HG02623 (cell line): ENCODE results near the gene COQ4.

Experiments
- ATAC-seq: cut with Tn5 transposase; IDR thresholded peaks from one replicate; pipeline ENCODE4 v1.9.1; 2021; ENCODE audit warnings: moderate library complexity; ENCODE audit not compliant: unreplicated experiment

Gene COQ4

DNA sequence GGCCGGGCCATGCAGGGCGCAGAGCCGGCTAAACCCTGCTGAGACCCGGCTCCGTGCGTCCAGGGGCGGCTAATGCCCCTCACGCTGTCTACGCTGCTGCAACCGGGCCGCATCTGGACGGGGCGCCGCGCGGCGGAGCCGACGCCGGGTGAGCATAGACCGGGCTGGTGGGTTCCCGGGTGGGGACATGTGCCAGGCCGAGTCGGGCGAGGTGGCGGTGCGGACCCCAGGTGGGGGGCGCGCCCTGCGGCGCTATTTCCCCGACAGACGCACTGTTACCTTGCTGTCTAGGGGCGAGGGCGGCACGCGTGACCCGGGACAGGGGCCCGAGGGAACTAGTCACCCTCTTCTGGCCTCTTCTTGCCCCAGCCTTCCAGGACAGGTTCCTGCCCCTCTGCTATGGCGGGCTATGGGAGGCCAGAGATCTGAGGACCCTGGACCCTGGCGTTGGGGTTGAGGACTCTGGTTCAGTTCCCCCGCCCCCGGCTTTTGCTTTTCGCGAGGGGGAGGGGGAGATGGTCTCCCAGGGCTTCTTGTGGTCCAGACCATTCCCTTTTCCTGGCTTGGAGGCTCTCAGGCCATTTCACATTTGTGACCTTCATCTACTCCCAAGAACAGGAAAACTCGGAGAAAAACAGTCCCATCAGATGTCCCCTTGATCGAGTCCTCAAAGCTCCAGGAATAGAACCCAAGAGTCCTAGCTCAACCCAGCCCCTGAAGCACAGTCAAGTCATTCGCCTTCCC lies 18.2 kb downstream of the COQ4 start:
- no peak for ATAC-seq

DNA sequence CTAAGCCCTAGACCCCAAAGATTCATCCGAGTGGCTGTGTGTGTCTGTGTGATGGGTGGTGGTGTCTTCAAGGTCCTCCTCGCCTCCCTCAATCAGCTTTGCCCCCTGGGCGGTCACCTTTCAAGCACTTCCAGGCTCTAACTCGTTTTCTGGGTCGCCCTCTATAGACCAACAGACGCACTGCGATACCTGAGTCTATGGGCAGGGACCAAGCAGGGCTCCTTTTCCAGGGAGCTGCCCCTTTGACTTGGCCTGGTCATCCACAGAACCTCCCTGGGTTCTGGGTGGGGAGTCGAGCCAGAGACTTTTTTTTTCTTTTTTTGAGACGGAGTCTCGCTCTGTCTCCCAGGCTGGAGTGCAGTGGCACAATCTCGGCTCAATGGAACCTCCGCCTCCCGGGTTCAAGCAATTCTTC lies 18.8 kb downstream of the COQ4 start:
- no peak for ATAC-seq

DNA sequence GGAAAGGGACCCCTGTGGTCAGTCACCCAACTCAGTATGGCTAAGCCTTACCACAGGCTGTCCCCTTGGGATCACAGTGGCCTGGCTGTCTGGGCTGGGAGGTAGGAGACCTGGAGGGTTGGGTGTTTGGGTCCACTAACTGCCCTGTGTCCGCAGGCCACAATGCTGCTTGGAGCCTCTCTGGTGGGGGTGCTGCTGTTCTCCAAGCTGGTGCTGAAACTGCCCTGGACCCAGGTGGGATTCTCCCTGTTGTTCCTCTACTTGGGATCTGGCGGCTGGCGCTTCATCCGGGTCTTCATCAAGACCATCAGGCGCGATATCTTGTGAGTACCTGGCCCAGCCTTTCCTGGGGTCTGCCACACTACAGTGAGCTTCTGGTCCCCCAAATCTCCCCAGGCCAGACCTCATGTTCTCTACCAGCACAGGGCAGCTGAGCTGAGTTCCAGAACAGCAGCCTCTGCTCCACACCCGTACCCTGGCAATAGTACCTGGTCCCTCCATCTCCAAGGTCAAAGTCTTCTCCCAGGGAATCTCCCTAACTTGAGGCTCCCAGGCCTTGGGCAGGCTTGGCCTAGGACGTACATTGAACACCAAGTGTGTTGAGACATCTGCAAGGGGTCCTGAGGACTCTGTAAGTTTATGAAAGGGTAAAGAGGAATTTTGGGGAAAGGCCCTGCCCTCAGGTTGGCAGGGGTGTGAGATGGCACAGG lies 20.5 kb downstream of the COQ4 start:
- no peak for ATAC-seq

DNA sequence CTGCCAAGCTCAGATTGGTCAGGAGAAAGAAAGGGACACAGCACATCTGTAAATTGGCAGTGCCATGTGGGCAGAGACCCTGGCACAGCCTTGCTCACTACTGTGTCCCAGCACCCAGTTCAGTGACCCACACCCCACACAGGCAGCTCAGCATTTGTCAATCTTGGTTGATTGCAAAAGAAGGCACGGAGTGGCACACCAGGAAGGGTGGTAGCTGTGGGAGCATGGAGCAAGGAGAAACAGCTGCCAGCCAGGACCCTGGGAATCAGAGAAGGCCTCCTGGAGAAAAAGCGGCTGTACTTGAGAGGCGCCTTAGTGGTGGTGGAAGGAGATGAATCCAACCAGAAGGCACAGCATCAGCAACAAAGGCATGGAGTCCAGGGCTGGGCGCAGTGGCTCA lies 21.2 kb downstream of the COQ4 start:
- ATAC-seq, result no peak

DNA sequence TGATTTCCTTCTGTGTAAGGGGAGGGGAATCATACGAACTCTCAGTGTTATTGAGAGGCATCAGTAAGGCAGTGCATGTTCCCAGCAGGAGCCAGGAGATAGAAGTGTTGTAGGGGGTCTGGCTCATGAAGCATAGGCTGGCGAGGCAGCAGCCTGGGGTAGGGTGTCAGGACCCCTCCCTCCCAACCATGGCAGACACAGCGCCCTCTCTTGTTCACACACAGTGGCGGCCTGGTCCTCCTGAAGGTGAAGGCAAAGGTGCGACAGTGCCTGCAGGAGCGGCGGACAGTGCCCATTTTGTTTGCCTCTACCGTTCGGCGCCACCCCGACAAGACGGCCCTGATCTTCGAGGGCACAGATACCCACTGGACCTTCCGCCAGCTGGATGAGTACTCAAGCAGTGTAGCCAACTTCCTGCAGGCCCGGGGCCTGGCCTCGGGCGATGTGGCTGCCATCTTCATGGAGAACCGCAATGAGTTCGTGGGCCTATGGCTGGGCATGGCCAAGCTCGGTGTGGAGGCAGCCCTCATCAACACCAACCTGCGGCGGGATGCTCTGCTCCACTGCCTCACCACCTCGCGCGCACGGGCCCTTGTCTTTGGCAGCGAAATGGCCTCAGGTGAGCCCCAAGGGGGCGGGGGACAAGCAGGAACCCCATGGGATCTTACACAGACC lies 22.4 kb downstream of the COQ4 start:
- no peak for ATAC-seq

DNA sequence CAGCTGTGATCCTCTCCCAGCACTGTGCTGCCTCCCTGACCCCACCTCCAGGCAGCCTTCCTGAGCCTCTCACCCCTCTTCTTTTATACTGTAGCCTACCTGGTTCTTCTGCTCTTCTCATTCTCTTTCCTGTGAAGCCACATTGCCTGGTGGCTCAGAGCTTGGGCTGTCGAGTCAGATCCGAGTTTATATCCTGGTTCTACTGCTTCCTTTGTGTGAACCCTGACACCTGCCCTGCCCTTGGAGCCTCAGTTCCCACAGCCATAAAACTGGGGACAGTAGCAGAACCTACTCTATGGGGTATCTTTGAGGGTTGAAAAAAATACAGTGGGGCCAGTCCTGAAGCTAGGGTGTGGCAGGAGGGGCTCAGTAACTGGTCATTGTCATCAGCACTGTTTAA lies 26.5 kb downstream of the COQ4 start:
- ATAC-seq, result no peak

DNA sequence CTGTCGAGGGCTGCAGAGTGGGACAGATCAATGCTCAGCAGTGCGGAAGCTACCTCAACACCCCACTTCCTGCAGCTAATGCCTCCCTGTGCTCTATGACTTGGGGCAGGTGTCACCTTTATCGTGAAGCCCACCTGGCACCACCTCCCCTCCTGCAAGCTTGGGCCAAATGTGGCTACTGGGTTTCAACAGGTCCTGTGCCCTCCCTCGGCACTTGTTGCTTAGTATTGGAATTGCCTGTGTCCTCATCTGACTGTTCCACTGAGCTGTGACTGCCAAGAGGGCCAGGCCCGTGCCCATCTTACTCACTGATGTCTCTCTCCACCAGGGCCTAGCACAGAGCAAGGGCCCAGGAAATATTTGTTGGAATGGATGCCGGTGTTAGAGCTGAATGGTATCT lies 27.1 kb downstream of the COQ4 start:
- no peak for ATAC-seq

DNA sequence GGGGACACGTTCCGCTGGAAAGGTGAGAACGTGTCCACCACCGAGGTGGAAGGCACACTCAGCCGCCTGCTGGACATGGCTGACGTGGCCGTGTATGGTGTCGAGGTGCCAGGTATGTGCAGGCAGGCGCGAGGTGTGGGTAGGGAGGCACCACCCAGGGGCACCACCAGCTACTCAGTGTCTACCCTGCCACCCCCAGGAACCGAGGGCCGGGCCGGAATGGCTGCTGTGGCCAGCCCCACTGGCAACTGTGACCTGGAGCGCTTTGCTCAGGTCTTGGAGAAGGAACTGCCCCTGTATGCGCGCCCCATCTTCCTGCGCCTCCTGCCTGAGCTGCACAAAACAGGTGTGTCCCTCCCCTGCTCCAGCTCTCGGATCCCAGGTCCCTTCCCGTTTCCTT lies 32.8 kb downstream of the COQ4 start:
- ATAC-seq, result no peak

DNA sequence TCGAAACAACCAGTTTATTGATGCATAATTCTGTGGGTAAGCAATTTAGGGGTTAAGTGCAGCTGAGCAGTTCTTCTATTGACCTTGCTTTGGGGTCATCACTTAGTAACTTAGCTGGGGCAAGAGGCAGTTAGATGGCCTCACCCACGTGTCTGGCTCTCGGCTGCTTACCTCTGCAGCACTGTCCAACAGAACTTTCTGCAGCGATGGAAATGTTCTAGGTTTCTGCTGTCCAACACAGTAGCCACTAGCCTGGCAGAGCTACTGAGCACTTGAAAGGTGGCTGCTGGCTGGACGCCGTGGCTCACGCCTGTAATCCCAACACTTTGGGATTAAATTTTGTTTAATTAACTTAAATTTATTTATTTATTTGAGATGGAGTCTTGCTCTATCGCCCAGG lies 35.5 kb downstream of the COQ4 start:
- ATAC-seq, result no peak

DNA sequence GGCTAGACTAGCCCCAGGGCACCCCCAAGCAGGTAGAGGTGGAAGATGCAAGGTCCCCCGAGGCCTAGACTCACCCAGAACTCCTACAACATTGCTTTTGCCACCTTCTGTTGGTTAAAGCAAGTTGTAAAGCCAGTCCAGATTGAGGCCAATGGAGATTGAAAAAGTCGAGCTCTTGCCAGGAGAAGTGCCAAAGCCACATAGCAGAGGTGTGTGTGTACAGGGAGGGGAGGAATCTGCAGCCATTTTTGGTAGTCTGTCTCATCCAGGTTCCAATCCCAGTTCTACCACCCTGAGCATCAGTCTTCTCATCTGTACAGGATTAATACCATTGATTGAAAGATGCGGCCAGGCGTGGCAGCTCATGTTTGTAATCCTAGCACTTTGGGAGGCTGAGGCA lies 36.2 kb downstream of the COQ4 start:
- no peak for ATAC-seq

DNA sequence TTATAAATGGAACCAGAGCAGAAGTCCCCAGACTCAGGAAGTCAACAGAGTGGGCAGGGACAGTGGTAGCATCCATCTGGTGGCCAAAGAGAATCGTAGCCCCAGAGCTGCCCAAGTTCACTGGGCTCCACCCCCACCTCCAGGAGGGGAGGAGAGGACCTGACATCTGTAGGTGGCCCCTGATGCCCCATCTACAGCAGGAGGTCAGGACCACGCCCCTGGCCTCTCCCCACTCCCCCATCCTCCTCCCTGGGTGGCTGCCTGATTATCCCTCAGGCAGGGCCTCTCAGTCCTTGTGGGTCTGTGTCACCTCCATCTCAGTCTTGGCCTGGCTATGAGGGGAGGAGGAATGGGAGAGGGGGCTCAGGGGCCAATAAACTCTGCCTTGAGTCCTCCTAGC lies 38.2 kb downstream of the COQ4 start:
- no peak for ATAC-seq

DNA sequence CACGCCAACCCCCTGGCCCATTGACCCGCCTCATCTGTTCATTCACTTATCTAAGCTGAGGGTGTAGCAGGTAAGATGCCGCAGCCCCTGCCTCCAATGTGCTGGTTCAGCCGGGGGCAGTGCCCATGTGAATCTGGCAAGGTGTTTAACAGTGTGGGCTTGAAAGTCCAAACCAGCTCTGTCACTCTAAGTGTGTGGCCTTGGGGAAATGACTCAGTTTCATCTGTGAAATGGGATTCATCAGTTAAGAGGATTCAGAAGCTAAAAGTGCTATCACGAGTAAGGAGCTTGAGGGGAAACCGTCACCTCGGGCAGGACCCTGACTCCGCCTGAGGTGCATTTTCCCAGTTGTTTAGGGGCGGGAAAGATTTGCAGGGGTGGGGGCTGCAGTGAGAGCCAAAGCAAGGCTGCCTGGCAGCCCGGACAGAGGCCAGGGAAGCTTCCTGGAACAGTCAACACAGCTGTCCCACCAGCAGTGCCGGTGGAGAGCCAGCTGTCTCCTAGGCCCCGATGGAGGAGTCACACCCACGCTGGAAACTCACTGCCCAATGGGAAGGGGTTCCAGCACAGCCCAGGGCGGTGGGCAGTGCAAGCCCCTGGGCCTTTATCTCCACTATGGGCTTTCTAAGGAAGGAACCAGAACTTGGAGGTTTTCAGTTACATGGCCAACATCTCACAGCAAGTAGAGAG lies 38.8 kb downstream of the COQ4 start:
- no peak for ATAC-seq

DNA sequence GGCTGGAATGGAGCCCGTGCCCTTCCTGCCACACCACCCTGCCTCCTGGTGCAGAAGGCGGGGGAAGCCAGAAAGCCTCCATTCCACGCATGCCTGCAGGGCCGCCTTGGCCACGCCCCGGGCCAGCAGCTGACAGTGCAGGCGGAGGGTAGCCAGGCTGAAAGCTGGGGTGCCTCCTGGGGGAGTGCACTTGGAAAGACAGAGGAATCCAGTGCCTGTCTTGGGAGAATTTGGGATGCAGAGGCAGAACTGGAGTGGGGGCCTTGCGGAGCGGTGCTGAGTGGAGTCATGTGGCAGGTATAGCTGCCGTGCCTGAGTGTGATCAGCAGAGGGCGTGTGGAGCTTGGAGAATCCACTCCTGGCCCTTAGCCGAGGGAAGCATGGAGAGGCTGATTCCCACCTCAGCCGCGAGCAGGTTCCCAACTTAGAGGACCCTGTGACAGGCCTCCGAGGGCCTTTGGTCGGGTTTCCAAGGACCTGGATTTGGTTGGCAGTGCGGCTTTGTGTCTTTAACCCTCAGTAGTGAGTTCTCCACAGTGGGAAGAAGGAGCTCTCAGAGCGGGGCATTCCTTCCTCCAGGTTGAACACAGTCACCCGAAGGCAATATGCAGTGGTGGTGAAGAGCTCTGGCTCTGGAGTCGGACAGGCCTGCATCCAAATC lies 39.5 kb downstream of the COQ4 start:
- ATAC-seq, result peak; percentile 68

DNA sequence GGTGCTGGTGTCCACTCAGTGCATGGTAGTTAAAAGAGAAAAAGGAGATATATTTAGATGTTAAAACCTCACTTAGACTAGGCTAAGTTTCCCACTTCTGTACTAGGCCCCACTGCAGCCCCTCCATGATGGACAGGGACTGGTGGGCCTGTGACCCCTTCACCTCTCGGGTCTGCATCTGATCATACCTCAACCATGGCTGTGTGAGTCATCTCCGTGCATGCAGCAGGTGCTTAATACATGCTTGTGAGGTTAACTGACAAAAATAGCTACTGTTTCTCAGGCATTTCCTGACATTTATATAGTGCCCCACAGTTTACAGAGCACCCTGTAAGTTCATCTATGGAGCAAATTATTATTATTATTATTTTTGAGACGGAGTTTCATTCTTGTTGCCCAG lies 40.1 kb downstream of the COQ4 start:
- no peak for ATAC-seq

DNA sequence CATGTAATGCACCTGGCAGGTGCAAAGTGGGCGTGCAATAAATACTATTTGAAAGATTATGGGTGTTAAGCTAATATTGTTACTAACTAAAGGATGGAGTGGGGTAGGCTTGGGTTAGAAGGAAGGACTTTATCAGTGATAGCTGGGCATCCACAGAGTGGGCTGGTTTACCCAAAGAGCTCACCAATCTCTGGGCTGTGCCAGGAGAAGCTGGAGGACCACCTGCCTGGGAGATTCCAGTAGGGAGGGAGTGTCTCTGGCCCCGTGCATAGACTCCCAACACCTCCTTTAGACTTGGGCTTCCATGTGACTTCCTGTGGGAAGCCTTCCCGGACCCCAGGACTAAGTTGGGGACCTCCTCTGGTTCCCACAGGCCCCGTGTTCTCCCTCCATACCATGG lies 42.9 kb downstream of the COQ4 start:
- no peak for ATAC-seq

DNA sequence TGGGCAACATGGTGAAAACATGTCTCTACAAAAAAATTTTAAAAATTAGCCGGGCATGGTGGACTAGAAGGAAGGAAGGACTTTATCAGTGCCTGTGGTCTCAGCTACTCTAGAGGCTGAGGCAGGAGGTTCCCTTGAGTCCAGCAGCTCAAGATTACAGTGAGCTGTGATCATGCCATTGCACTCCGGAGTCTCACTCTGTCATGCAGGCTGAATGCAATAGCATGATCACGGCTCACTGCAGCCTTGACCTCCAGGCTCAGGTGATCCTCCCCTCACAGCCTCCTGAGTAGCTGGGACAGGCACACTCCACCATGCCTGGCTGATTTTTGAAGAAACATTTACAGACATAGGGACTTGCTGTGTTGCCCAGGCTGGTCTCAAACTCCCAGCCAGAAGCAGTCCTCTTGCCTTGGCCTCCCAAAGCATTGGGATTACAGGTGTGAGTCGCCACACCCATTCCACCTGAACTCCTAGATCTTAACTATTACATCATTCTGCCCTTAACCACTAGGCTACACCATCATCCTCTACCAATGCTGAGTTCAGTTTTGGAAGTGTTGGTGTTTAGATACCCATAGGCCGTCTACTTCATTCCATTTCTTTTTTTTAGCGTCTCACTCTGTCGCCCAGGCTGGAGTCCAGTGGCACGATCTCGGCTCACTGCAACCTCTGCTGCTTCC lies 46.5 kb downstream of the COQ4 start:
- ATAC-seq, result no peak

DNA sequence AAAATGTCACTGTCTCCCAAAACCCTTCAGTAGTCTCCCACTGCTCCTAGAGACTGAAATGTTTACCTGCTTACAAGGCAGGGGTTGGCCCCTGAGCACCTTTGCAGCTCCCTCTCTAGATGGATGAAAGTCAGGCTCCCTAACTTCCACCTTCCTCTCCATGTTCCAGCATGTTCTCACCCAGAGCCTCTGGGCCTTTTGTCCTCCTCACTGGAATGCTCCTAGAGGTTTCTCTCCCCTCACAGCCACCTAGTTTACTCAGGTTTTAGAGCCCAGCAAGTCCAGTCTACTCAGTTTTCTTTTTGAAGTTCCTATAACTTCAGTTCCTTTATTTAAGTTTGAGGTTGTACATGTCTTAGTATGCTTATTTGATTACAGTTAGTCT lies 47.7 kb downstream of the COQ4 start:
- ATAC-seq, result no peak

DNA sequence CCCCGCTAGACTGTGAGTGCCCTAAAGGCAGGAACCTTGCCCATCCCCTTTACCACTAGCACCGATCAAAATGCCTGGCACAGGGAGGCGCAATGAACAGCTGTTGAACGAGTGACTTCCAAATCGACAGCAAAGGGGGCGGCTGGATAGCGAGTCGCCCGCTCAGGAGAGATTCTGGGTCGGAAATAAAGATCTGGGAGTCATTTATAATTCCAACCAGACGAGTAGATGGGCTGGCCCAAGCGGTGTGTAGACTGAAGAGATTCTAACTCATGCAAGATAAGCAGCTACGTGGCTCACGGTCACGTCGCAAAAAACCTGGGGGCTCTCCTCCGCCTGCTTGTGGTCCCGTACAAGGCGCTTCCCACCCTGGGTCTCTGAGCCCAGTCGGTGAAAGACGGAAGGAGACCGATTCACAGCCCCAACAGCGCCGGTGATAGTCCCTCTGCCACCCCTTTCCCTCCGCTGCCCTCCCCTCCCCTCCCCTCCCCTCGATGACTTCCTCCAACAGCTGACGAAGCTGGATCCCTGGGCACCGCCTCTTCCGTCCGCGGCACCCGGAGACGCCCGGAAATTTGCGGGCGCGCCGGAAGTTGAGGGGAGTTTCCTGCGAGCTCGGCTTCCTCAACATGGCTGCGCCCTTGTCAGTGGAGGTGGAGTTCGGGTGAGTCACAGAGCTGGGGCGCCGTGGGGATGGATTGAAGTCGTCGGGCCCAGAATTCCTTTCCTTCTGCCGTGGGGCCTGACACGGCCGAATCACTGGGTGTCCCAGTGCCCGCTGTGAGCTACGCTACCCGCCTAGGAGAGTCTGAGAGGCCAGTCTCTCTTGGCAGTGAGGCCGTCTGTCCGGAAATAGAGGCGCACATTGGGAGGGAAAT lies 48.4 kb downstream of the COQ4 start, which contains the start of gene URM1:
TSS of gene URM1 (plus strand) at position 623 of the 878 bp plus-strand sequence. CDS start at position 630, 7 bp downstream.
- peak; percentile 85 for ATAC-seq

DNA sequence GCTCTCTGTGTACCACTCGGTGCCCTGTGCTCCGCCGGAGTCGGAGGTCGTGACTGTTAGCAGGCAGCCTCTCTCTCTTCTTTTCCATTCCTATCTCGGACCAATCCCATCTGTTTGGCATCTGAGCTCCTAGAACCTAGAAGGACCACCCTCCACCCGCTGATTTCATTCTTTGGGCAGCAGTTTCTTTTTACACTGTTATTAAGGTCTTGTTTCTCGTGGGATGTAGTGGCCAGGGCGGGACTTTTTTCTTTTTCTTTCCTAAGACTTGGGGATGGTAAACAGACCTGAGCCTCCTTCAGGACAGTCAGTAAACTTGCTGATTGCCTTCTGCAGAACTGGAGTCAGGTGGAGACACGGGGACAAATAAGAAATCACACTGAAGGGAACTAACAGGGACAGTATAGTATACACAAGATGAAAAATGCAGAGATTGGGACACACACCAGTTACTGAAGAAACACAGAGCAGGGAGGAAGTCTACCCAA lies 49.0 kb downstream of the COQ4 start:
- no peak for ATAC-seq
